ENCODE measurements around the gene MRI1. TPM values are rescaled to one million over a fixed set of nuclear protein-coding genes. Genes with fewer than 3 reads are reported as not detected.

Gene MRI1
- total and polyA plus RNA-seq, 10 of the 15 experiments (the other 5 are each of a cell fraction or from before 2014, with no cell fraction given), result 5.4 to 50.3 (median 28.3) TPM

DNA sequence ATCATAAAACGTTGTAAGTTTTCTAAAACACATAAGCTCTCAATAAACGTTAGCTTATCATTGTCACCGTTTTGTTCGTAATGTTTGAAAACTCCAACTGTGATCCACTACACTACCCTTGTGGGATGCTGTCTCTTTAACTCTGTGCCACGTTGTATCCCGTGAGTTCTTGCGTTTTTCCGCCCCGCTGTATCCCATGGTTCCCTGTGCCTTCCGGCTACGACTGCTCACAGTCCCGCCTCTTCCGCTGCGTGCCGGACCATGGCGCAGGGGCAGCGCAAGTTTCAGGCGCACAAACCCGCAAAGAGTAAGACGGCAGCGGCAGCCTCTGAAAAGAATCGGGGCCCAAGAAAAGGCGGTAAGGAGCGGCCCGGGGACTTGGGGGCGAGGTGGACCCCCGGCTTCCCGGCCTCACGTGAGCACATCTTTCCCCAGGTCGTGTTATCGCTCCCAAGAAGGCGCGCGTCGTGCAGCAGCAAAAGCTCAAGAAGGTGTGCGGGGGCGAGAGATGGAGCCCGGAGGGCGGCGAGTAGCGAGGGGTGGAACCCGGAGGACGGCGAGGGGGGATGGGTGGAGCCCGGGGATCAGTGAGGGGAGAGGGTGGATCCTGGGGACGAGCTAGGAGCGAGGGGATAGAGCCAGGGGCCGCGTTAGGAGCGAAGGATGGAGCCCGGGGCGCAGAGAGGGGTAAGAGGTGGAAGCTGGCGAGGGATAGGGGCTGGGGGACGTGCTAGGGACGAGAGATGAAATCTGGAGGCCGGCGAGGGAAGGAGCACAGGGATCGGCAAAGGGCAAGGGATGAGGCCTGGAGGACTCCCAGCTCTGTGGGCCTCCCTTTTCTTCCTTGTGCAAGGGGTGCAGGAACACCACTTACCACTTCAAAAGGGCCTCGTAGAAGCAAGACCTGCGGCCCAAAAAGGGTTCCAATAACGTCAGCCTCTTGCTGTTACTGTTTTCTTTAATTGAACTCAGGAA lies 10.2 kb downstream of the MRI1 start, which contains the start of gene C19orf53 (continued):
- TF ChIP-seq, protein P1, sequence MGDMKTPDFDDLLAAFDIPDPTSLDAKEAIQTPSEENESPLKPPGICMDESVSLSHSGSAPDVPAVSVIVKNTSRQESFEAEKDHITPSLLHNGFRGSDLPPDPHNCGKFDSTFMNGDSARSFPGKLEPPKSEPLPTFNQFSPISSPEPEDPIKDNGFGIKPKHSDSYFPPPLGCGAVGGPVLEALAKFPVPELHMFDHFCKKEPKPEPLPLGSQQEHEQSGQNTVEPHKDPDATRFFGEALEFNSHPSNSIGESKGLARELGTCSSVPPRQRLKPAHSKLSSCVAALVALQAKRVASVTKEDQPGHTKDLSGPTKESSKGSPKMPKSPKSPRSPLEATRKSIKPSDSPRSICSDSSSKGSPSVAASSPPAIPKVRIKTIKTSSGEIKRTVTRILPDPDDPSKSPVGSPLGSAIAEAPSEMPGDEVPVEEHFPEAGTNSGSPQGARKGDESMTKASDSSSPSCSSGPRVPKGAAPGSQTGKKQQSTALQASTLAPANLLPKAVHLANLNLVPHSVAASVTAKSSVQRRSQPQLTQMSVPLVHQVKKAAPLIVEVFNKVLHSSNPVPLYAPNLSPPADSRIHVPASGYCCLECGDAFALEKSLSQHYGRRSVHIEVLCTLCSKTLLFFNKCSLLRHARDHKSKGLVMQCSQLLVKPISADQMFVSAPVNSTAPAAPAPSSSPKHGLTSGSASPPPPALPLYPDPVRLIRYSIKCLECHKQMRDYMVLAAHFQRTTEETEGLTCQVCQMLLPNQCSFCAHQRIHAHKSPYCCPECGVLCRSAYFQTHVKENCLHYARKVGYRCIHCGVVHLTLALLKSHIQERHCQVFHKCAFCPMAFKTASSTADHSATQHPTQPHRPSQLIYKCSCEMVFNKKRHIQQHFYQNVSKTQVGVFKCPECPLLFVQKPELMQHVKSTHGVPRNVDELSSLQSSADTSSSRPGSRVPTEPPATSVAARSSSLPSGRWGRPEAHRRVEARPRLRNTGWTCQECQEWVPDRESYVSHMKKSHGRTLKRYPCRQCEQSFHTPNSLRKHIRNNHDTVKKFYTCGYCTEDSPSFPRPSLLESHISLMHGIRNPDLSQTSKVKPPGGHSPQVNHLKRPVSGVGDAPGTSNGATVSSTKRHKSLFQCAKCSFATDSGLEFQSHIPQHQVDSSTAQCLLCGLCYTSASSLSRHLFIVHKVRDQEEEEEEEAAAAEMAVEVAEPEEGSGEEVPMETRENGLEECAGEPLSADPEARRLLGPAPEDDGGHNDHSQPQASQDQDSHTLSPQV (IDR thresholded peaks at IDR 0.05), result no peak
- TF ChIP-seq SREBF2 (IDR thresholded peaks at IDR 0.05; ENCODE audit: low read length), result no peak; the same call in 1 of the 2 replicates
- TF ChIP-seq CHD4 (IDR thresholded peaks at IDR 0.05), result no peak
- no peak for TF ChIP-seq ESRRA (IDR thresholded peaks at IDR 0.05; ENCODE audit: low read length)
- TF ChIP-seq, protein P2, sequence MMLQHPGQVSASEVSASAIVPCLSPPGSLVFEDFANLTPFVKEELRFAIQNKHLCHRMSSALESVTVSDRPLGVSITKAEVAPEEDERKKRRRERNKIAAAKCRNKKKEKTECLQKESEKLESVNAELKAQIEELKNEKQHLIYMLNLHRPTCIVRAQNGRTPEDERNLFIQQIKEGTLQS (IDR thresholded peaks at IDR 0.05; ENCODE audit: borderline replicate concordance, extremely low read depth, low read depth, low read length), result 0 out of 2 replicates have a peak, but pooled peaks have one; percentile 27
- peak; percentile 44 for TF ChIP-seq ATF7 (IDR thresholded peaks at IDR 0.05; ENCODE audit: low read depth)
- TF ChIP-seq, protein P3, sequence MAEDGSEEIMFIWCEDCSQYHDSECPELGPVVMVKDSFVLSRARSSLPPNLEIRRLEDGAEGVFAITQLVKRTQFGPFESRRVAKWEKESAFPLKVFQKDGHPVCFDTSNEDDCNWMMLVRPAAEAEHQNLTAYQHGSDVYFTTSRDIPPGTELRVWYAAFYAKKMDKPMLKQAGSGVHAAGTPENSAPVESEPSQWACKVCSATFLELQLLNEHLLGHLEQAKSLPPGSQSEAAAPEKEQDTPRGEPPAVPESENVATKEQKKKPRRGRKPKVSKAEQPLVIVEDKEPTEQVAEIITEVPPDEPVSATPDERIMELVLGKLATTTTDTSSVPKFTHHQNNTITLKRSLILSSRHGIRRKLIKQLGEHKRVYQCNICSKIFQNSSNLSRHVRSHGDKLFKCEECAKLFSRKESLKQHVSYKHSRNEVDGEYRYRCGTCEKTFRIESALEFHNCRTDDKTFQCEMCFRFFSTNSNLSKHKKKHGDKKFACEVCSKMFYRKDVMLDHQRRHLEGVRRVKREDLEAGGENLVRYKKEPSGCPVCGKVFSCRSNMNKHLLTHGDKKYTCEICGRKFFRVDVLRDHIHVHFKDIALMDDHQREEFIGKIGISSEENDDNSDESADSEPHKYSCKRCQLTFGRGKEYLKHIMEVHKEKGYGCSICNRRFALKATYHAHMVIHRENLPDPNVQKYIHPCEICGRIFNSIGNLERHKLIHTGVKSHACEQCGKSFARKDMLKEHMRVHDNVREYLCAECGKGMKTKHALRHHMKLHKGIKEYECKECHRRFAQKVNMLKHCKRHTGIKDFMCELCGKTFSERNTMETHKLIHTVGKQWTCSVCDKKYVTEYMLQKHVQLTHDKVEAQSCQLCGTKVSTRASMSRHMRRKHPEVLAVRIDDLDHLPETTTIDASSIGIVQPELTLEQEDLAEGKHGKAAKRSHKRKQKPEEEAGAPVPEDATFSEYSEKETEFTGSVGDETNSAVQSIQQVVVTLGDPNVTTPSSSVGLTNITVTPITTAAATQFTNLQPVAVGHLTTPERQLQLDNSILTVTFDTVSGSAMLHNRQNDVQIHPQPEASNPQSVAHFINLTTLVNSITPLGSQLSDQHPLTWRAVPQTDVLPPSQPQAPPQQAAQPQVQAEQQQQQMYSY (CRISPR knock-in tag; IDR thresholded peaks at IDR 0.05), result no peak
- peak; percentile 55; the same call in 1 of the 2 replicates for TF ChIP-seq NR2C1 (IDR thresholded peaks at IDR 0.05)
- no peak for TF ChIP-seq ZNF24 (IDR thresholded peaks at IDR 0.05)
- peak; percentile 54; the same call in 1 of the 2 replicates for TF ChIP-seq NFXL1 (IDR thresholded peaks at IDR 0.05; ENCODE audit: borderline replicate concordance)
- TF ChIP-seq EGR1 (IDR thresholded peaks at IDR 0.05; ENCODE audit: borderline replicate concordance in 1 of 2, low read depth in 2 of 2, low read length in 2 of 2), result peak; percentile 58 to 98
- TF ChIP-seq, protein P4, sequence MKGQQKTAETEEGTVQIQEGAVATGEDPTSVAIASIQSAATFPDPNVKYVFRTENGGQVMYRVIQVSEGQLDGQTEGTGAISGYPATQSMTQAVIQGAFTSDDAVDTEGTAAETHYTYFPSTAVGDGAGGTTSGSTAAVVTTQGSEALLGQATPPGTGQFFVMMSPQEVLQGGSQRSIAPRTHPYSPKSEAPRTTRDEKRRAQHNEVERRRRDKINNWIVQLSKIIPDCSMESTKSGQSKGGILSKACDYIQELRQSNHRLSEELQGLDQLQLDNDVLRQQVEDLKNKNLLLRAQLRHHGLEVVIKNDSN (IDR thresholded peaks at IDR 0.05; ENCODE audit: borderline replicate concordance, extremely low read length, insufficient read depth, low read depth, low read length), result no peak
- peak; percentile 65 for TF ChIP-seq HDGF (IDR thresholded peaks at IDR 0.05)
- TF ChIP-seq CHD2 (IDR thresholded peaks at IDR 0.05; ENCODE audit: borderline replicate concordance, low read depth, low read length), result peak; percentile 93
- TF ChIP-seq, protein P5, sequence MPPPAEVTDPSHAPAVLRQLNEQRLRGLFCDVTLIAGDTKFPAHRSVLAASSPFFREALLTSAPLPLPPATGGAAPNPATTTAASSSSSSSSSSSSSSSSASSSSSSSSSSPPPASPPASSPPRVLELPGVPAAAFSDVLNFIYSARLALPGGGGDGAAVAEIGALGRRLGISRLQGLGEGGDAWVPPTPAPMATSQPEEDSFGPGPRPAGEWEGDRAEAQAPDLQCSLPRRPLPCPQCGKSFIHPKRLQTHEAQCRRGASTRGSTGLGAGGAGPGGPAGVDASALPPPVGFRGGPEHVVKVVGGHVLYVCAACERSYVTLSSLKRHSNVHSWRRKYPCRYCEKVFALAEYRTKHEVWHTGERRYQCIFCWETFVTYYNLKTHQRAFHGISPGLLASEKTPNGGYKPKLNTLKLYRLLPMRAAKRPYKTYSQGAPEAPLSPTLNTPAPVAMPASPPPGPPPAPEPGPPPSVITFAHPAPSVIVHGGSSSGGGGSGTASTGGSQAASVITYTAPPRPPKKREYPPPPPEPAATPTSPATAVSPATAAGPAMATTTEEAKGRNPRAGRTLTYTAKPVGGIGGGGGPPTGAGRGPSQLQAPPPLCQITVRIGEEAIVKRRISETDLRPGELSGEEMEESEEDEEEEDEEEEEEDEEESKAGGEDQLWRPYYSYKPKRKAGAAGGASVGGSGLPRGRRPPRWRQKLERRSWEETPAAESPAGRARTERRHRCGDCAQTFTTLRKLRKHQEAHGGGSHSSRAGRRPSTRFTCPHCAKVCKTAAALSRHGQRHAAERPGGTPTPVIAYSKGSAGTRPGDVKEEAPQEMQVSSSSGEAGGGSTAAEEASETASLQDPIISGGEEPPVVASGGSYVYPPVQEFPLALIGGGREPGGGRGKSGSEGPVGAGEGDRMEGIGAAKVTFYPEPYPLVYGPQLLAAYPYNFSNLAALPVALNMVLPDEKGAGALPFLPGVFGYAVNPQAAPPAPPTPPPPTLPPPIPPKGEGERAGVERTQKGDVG (CRISPR knock-in tag; IDR thresholded peaks at IDR 0.05), result no peak
